ENCODE results near the gene APLP2.

GRCh38 chr11:130160498-130161155 is 90.9 kb downstream of the APLP2 start:
- no peak for TF ChIP-seq CTCF (conservative IDR thresholded peaks at IDR 0.05; ENCODE audit: low read depth, low read length)
- TF ChIP-seq EZH2 (IDR thresholded peaks at IDR 0.05; ENCODE audit: low read length, unreplicated experiment), result no peak
- no peak for TF ChIP-seq EZH2phosphoT487 (IDR thresholded peaks at IDR 0.05; ENCODE audit: borderline replicate concordance, low read length)
